Kidney (tissue), 14 donors: ENCODE data around the gene MTMR6. TPM values are rescaled to one million over a fixed set of nuclear protein-coding genes. Genes with fewer than 3 reads are reported as not detected.
A peak's percentile ranks its signal among the peaks of the same experiment; 100 is the strongest.

Experiments used
- DNase-seq, 5 donors: peaks; one replicate each; pipeline ENCODE4 v3.0.0-alpha.2; 2013 to 2020
- FAIRE-seq: peaks from 2 replicates; lab custom pipeline; 2012; peaks lifted over from hg19 to GRCh38; lab: Jason Lieb, UNC
- H3K27ac ChIP-seq, 2 donors: one replicate each; pipeline ENCODE4 v1.7.0; 2013; ENCODE audit warnings: low read depth in 2 of 2, low read length in 2 of 2, inconsistent platforms in 1 of 2
- H3K27me3 ChIP-seq: one replicate; pipeline ENCODE4 v1.7.1; 2013; ENCODE audit warnings: low read length, inconsistent platforms; ENCODE audit not compliant: control insufficient read depth, insufficient read depth
- H3K36me3 ChIP-seq, 3 donors: one replicate each; pipeline versions ENCODE4 v1.7.0 to v1.7.1; 2013; ENCODE audit warnings: low read length in 3 of 3, control low read depth in 1 of 3, inconsistent platforms in 1 of 3; ENCODE audit not compliant: insufficient read depth in 3 of 3, control insufficient read depth in 2 of 3
- H3K4me1 ChIP-seq, 3 donors: one replicate each; pipeline versions ENCODE4 v1.7.0 to v1.7.1; 2013; ENCODE audit warnings: low read length in 3 of 3, inconsistent platforms in 1 of 3, low read depth in 1 of 3; ENCODE audit not compliant: control insufficient read depth in 2 of 3, insufficient read depth in 2 of 3
- H3K4me3 ChIP-seq, 3 donors: one replicate each; pipeline versions ENCODE4 v1.7.0 to v1.8.1; 2013; ENCODE audit warnings: low read length in 3 of 3, control low read depth in 1 of 3, inconsistent platforms in 1 of 3
- H3K9ac ChIP-seq, 3 donors: one replicate each; pipeline versions ENCODE4 v1.7.0 to v1.7.1; 2013; ENCODE audit warnings: low read length in 3 of 3, control low read depth in 1 of 3, inconsistent platforms in 1 of 3
- H3K9me3 ChIP-seq, 3 donors: one replicate each; pipeline versions ENCODE4 v1.7.0 to v1.7.1; 2013; ENCODE audit warnings: low read length in 3 of 3, control low read depth in 1 of 3, inconsistent platforms in 1 of 3; ENCODE audit not compliant: control insufficient read depth in 2 of 3, insufficient read depth in 1 of 3
- CTCF ChIP-seq: IDR thresholded peaks from 3 replicates; pipeline ENCODE4 v1.5.1; 2012; ENCODE audit warnings: mild to moderate bottlenecking, moderate library complexity, borderline replicate concordance; ENCODE audit not compliant: insufficient read depth; ENCODE audit errors: extremely low read depth
- intact Hi-C: fragments of 100-400 bp; cut with DNase I; formaldehyde crosslinking; loops from one replicate; pipeline ENCODE4 v1.11.1; 2022
- polyA plus RNA-seq: library from polyadenylated mRNA; stranded (reverse); fragments of 350-450 nt; fragmentation: Illumina TruSeq; extraction: RNeasy Lipid Tissue Mini Kit (QIAGEN cat#74804); gene quantifications from one replicate; pipeline ENCODE4 v1.2.3, GENCODE V29; 2014; ENCODE audit warnings: low read depth, low replicate concordance; ENCODE audit not compliant: insufficient read depth
- total RNA-seq: library from RNA; stranded (reverse); fragmentation: NEBNext Ultra II Directional; extraction: Animal tissue kit (Norgen Biotek cat#: 25700); gene quantifications from one replicate; pipeline ENCODE4 v1.2.1, GENCODE V29; 2021
- donor health status: control.
- donor health status: control.
- donor health status: control.
- donor health status: control.
- donor health status: control.
- donor health status: DM: yes; HTN: yes; CAD: no.
- donor health status: Normal renal cell carcinoma (clear cell type).

MTMR6 gene
- total and polyA plus RNA-seq, 2 donors from 2014 or later = 9.4 to 21.4 TPM

- no peaks in the 10 kb centered on the region for H3K9me3 ChIP-seq
- no peak overlapping the region for H3K27ac ChIP-seq
- no peak for DNase-seq
- H3K9ac ChIP-seq = no peak overlapping the region
- intact Hi-C loops = no loop called here
- no peak for TF ChIP-seq CTCF
- H3K4me1 ChIP-seq = no peaks in the 10 kb centered on the region
- no peak overlapping the region for H3K4me3 ChIP-seq
- H3K27me3 ChIP-seq = no peaks in the 10 kb centered on the region
- no peak for FAIRE-seq
- H3K36me3 ChIP-seq = peaks cover 0 to 20% (median 20%) of the 10 kb centered on the region in 3 donors
Observed at GRCh38 chr13:25252225-25252624, 35.1 kb downstream of the MTMR6 start.

- intact Hi-C loops = no loop called here
- peaks cover 0 to 15% (median 12%) of the 10 kb centered on the region in 3 donors for H3K36me3 ChIP-seq
- no peak overlapping the region for H3K9ac ChIP-seq
- DNase-seq (peak in 2 of 5 donors; percentile 42 to 64), FAIRE-seq (no peak)
- no peak for TF ChIP-seq CTCF
- H3K27me3 ChIP-seq = no peaks in the 10 kb centered on the region
- H3K27ac ChIP-seq = no peak overlapping the region
- H3K9me3 ChIP-seq = no peaks in the 10 kb centered on the region
- H3K4me3 ChIP-seq = no peak overlapping the region
- H3K4me1 ChIP-seq = no peaks in the 10 kb centered on the region
Observed at GRCh38 chr13:25249001-25249543, 38.2 kb downstream of the MTMR6 start.

GRCh38 chr13:25248071-25248470, 39.2 kb downstream of the MTMR6 start:
- no peak for FAIRE-seq
- peaks cover 0 to 8% (median 4%) of the 10 kb centered on the region in 3 donors for H3K36me3 ChIP-seq
- intact Hi-C loops = no loop called here

More at GRCh38 chr13:25248071-25248470, 39.2 kb downstream of the MTMR6 start:
- Histone ChIP-seq H3K9ac (no peak overlapping the region), H3K9me3 (no peaks in the 10 kb centered on the region), H3K27me3 (no peaks in the 10 kb centered on the region), H3K4me3 (no peak overlapping the region), H3K4me1 (no peaks in the 10 kb centered on the region), H3K27ac (no peak overlapping the region)
- TF ChIP-seq CTCF = no peak
- no peak for DNase-seq
